GM12872 (cell line): ENCODE results near the gene ARHGEF40.

Experiments used
- CTCF ChIP-seq: IDR thresholded peaks from 3 replicates; pipeline ENCODE4 v1.5.1; 2011; ENCODE audit warnings: low read depth, mild to moderate bottlenecking, low read length, moderate library complexity; ENCODE audit not compliant: insufficient read depth

ARHGEF40 gene

GRCh38 chr14:21098892-21099595, 28.9 kb downstream of the ARHGEF40 start:
- TF ChIP-seq CTCF, result no peak

GRCh38 chr14:21099596-21099985, 29.5 kb downstream of the ARHGEF40 start:
- TF ChIP-seq CTCF, result no peak

GRCh38 chr14:21100931-21101330, 30.8 kb downstream of the ARHGEF40 start, which contains the start of gene TMEM253:
Gene TMEM253, plus strand, starts transcription at chr14:21101066. Its CDS starts 278 bp downstream, at chr14:21101344.
- no peak for TF ChIP-seq CTCF

GRCh38 chr14:21101802-21102413, 31.8 kb downstream of the ARHGEF40 start:
- no peak for TF ChIP-seq CTCF

- no peak for TF ChIP-seq CTCF
Observed at GRCh38 chr14:21102521-21103410, 32.7 kb downstream of the ARHGEF40 start.

- TF ChIP-seq CTCF, result no peak
Observed at GRCh38 chr14:21103411-21103709, 33.3 kb downstream of the ARHGEF40 start.

GRCh38 chr14:21103710-21104447, 33.8 kb downstream of the ARHGEF40 start:
- TF ChIP-seq CTCF, result peak; percentile 77
